HUDEP-2 (cell line): Measurements from ENCODE around the gene RPS14.

ENCODE experiments used
- DNase-seq, 76 experiments: peaks; one replicate each; lab custom pipeline; 2025; ENCODE audit not compliant: unreplicated experiment in 76 of 76; lab: John Stamatoyannopoulos, UW

RPS14 gene

DNA sequence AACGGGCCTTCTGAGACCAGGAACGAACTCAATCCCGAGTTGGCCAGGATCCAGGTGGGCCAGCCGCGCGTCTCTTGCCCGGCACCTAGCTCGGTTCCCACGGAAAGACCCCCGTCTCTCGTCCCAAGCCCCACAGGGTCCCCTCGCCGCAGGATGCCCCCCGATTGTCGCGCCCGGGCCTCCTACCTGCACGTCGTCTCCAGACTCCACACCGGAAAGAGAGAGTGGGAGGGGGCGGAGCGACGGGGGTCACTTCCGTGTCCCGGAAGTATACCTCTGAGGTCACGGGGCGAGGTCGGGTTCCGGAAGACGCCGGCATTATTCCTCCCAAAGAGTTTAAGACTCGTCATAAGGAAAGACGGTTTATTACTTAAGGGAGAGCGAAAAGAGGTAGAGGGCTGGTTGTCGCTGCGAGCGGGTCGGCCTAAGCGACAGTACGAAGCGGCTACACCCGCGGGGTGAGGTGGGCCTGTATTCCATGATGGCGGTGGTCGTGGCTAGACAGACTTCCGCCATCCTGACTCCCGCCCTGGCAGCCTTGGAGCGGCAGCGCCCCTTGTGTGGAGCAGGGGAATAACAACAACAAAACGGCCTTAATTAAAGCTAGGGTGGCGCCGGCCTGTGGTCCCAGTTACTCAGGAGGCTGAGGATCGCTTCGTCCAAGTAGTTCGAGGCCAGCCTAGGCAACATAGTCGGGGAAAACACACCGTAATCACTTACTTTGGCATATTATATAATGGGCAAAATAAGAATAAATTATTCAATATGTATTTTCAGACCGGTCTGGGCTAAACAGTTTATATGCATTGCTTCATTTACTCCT, at the start of gene RPS14:
Gene RPS14, minus strand, starts transcription at position 223 of the 823 bp plus-strand sequence. CDS start 2,006 bp downstream, outside the sequence.
- DNase-seq = peak; percentile 8 to 97 (median 86)

DNA sequence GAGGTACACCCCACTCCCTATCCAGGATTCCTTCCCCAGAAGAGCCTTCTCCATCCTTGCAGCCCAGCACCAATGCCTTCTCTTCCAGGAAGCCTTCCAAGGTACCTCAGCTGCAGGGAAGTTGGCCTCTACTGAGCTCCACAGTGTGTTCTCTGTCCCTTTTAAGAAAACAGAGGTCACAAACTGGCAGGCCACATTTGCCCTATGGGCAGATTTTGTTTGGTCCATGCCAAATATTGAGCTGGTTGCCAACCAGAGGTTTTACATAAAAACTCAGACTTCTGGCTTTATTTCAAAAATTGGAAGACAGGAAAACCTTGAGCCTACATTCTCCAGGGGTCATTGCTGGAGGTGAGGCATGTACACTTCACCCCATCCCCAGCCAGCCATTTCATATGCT, 49.4 kb upstream of the RPS14 start:
- no peak for DNase-seq

DNA sequence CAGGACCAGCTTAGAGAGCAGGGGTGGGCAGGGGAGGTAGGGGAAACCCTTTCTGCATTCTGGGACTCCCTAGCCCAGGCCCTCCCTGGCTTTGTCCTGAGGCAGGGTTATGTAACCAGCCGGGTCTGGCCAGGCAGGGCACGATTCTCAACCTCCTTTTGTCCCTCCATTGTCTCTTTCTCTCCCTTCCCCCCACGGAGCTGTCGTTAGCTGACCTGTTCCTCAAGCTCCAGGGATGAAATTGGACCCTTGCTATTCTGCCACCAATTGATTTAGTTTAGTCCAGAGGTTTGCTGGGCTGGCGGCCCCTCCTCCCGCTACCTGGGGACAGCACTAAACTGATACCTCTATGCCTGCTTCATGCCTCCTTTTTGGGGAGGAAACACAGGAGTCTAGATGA, 49.0 kb upstream of the RPS14 start:
- no peak for DNase-seq

DNA sequence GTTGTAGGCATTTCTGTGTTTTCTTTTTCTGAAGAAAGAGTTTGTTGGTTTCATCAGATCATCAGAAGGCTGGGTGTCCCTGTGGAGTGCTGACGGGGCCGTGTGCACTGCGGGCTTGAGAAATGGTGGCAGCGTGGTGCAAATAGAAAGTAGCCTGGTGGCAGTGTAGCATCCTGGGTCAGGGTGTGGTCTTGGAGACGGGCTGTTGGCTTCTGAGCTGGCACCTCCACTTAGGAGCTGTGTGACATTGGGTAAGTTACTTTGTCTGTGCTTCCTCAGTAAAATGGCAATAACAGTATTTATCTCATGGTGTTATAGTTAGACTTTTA, 48.4 kb upstream of the RPS14 start:
- no peak for DNase-seq

DNA sequence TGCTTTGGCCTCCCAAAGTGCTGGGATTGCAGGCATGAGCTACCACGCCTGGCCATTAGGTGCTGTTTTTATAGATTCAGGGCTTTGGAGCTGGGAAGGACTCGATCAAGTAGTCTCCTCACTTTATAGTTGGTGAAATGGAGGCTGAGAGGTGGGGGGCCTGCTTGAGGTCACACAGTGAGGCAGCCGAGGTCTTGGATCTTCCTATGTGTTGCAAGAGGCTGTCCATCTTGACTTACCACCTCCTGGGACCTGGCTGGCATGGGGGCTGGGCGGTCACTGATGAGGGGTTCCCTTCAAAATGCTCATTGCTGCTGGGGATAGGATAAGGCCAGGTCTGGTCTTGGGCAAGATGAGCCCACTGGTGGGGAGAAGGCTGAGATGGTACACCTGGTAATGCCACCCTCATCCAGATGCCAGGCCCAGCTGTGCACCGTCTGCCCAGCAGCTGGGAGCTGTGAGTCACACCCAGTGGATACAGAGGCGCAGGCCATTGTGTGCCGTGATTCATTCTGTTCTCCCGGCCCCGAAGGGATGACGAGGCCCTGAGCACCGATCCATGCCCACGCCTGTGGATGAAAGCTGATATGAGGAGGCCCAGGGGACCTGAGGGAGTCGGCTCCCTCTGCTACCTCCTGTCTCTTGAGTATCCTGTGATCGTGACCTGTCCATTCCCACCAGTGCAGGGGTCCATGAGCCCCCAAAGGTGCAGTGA, 47.9 kb upstream of the RPS14 start:
- DNase-seq = no peak

DNA sequence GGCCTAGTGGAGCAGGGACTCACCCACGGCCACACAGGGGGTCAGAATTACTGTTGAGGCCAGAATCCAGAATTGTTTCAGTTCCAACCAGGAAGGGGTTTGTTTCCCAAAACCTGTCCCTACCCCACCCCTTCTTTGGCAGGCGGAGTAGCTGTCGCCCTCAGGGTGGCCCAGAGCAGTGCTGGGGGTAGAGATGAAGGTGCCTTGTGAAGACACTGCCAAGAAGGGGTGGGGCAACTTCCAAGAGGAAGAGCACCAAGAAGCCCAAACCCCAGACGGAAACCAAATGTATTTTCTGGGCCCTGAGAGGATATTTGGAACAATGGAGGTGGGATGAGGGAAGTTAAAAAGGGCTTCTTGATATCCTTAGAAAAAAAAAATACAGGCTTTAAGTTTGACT, 47.0 kb upstream of the RPS14 start:
- no peak for DNase-seq

DNA sequence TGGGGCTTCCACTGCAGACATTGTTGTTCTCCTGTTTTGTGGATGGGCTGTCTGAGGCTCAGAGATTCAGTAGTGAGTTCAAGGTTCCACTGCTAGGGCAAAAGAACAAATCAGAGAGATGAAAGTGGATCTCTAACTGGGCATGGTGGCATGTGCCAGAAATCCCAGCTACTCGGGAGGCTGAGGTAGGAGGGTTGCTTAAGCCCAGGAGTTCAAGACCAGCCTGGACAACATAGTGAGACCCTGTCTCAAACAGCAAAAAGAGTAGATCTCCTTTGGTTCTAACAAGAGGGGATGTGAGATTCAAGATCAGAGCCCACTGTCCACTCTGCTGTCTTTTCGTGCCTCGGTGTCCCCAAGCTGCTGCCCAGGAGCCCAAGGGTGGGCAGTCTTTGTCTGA, 46.6 kb upstream of the RPS14 start:
- no peak for DNase-seq

DNA sequence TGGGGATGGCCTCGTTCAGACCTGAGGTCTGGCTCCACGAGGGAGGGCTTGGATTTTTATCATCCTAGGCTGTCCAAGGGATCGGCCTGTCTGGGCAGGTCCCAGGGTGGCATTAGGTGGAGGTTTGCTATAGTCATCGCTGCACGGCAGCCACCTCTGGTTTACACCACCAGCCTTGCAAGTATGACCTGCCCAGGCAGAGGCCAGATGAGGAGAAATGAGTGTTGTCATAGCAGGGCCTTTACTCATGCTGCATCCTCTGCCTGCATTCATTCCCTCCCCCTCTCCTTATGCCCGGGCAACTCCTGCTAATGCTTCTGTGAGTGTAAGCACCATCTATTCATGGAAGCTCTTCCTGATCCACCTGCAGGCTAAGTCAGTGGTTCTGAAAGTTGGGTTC, 43.1 kb upstream of the RPS14 start:
- no peak for DNase-seq

DNA sequence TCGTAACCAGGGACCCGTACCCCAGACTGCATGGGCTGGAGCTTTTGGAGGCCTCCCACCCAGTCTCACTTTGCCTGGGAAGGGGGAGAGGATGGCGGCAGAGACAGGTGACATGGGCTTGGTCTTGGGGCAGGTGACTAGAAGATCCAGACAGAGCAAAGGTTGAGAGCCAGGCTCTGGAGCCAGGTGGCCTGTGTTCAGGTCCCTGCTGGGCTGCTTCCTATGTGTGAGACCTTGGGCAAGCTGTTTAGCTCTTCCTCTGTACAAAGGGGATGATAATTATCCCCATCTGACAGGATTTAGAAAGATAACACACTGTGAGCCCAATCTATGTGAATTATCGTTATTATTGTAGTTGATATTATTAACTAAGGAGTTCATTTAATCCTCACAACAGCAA, 42.3 kb upstream of the RPS14 start:
- no peak for DNase-seq

DNA sequence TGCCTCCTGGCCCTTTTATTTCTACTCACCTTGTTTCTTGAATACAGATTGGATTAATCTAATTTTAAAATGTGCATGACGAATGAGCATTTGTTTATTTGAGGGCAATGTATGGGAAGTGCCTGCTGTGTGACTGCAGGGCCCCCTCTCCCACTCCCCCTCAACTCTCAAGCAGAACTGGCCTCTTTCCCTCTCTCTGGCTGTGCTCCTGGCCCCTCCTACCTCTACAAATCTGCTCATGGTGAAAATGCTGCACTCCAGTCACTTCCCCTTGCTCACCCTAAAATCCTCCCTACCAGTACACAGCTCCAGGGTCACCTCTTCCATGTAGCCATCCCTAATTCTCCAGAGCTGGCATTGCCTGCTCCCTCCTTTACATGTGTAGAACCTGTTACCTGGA, 41.2 kb upstream of the RPS14 start:
- DNase-seq = no peak

DNA sequence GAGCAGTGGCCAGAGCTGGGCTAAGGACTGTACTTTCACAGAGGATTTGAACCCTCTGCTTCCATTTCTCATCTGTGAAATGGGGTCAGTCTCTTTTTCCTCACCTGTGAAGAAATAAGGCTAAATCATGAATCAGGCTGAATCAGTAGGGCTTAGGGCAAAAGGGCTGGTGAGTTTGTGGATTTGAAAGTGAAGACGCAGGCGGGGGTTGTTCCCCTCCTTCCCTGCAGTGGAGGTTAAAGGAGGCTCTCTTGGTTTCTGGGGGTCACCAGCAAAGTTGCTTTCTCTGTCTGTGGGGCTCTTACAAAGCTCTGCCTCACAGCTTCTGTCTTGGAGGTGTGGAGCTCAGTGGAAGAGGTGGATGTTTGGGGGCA, 40.7 kb upstream of the RPS14 start:
- DNase-seq = no peak

DNA sequence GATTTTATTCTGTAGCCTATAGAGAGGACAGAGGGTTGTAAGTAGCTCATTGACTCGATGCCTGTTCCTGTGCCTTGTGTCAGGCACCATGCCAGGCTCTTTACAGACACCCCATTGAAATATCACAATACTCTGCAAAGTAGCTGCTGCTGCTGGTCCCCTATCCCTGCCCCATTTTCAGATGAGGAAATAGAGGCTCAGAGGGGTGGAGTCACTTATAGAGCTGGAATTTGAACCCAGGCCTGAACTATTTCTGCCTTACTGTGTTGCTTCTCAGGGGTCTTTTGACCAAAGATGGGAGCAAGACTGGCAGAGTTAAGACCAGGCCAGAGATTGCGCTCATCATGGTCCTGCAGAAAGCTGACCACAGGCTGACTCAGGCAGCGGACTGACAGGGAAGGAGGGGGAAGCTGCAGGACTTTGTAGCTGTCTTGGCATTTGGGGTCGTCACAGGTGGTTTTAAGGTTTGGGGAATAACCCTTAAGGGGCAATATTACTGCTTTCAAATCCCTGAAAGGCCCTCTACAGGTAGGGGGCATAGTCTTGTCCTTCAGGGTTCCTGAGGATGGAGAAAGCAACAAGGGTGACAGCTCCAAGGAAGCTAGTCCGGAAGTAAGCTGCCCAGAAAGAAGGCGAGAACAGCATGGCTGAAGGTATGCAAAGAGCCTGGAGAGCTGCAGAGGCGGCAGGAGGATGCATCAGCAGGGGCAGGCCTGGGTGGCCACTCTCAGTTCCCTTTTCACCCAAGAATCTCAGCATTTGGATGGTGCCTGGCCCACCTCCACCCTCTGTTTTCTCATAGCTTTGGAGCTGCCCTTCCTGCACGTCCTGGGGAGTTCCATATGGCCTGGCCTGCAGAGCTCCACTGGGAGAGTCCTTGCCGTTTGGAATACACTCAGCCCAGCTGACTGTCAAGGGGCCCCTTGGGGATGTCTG, 40.1 kb upstream of the RPS14 start:
- DNase-seq = no peak

DNA sequence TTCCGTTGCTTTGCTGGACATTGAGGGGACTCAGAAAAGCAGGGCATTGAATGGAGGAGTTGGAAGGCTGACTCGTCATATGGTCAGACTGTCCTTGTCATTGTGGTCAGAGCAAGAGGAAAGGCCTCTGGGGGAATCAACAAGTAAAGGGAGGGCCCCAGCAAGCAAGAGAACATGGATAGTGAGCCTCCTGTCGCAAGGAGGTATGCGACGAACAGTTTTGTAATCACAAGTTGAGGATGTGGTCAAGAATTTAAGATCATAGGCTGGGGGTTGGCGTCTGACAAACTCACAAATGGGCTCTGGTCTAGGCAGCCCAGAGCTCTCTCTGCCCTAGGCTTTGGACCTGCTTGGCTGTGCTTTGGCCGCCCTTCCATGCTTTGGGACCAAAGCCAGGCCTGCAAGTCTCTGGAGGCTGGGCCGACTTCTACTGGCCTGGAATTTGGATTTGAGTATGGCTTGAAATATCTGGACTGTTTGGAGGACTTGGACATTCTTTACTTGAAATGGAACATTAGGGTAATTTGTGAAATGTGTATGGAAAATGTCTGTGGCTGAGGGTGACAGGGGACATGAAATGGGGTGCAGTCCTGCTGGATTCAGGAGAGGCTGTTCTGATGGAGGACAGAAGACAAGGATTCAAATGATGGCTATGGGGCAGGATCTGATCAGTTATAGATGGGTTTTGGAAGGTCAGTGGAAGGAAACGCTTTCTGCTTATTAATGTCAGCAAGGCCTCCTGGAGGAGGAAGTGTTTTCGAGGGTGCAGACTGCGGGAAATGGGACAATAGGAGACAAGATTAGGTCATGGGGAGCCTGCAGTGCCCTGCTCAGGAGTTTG, 39.2 kb upstream of the RPS14 start:
- DNase-seq = no peak

DNA sequence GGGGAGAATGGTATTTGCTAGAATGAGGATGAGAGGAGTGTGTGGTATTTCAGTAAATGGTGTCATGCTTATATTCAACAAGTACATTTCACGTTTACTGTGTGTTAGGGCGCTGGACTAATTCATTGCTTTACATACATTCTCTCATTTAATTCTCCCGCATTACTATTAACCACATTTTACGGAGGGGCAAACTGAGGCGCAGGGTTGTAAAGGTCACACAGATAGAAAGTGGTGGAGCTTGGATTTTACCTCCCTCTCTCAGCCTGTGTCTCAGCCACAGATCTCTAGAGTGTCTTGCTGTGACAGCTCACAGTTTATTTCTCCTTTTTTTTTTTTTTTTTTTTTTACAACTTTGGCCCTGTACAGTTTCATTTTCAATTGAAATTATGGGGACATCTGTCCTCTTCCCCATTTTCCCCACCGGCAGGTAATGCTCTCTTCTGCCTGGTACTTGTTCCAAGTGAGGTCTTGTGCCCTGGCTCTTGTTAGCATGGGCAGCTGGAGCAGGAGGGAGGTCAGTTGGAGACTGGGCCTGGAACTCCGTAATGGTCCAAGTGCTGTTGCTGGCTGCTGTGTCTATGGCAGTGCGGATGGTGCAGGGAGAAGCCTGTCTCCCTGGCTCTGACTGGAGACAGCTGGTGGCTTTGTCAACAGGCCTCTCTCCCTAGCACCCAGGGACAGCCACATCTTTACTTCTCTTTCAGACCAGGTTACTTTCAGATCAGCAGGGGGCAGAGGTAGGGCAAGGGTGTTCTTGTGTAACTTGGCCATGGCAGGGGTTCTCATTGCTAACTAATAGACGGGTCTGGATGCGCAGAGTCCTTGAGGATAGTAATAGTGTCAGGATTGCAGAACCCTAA, 37.9 kb upstream of the RPS14 start:
- peak in 4 of 76 experiments; percentile 3 to 14 (median 7) for DNase-seq

DNA sequence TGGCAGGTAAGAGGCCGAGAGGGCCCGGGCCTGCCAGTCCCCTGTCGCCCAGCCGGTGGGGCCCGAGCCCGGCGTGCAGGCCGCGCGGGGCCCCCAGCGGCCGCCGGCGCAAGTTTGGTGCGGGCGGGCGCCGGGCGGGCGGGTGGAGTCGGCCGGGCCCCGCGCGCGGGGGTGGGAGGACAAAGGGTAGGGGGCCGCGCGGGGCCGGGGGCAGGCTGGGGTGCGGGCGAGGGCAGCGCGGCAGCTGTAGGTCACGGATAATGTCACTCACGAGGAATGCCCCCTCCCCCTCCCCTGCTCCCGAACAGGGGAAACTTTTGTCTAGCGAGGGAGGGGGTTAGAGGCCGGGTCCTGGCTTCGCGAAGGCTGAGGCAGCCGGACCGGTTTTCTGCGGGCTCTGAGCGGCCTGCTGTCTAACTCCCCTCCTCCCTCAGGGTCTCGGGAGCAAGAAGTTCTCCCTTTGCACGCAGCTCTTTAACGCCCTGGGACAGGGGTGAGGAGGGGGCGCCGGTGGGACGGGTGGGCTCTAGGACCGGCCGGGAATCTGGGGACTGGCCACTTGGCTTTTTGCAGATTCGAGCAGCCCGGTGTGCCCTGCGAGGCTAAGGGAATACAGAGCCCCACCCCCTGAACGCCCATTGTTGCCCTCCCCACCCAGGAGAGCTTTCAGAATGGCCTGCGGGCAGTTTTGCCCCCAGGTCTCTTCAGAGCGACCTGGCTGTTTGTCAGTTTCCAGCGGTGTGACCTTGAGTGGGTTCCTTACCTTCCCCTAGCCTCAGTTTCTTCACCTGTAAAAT, 37.1 kb upstream of the RPS14 start:
- DNase-seq = peak in 5 of 76 experiments; percentile 7 to 27 (median 13)

DNA sequence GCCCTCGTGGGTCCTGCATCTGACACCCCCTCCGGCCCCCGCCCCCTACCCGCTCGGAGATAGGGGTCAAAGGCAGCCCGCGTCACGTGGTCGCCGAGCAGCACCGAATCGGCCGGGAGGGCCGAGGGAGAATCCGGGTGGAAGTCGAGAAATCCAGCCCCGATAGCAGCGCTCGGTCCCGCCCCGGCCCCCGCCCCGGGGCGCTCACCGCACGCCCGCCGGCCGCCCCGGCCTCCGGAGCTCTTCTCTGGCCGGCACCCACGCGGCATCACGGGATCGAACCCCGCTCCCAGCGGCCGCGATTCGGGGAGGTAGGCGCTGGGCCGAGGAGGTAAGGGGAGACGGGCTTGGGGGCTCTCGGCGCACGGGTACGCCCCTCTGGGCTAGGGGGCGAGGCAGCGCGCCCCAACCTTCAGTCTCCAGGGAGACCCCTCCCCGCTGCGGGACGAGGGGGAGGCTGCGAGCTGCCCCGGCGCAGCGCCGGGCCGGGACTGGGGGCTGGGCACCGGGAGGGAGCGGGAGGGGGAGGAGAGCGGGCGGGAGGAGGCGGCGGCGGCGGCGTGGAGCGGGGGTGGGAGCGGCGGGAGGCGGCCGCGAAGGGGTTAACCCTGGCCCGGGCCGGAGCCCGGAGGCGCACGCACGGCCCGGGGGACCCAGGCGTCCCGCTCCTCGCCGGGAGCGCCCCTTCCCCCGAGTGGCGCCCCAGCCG, 36.3 kb upstream of the RPS14 start:
- DNase-seq = no peak

DNA sequence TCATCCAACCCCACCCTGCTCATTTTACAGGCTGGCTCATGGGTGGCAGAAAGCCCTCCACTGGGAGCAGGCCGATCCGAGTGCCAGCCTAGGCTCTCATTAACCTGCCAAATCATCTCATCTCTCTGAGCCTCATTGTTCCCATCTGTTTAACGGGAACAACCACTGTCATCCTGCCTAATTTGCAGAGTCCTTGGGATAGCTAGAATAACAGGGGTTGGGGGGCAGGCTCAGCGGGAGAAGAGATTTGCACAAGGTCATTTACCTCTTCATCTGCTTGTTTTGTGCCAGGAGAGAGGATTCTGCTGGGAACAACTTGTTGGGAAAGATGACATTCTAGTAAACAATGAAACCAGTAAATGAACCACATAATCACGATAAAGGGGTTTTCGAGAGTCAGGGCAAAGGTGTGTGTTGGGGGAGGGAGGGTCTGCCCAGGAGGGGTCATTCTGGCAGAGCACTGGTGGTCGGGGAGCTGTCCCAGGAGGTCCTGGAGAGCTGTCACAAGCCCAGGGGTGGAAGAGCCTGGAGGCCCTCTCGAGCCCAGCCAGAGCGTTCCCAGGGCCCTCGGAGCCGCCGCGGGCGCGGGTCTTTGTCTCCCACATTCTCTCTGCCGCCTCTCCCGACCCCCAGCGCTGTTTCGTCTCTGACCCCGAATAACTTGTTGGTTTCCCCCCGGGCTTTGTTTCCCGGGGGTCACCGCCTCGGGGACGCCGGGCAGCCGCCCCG, 35.6 kb upstream of the RPS14 start:
- DNase-seq = no peak
